GM21515 (cell line): ENCODE data around the gene CHCHD3.

ENCODE experiments used
- ATAC-seq: cut with Tn5 transposase; IDR thresholded peaks from one replicate; pipeline ENCODE4 v1.9.1; 2021; ENCODE audit not compliant: unreplicated experiment

Gene CHCHD3

GRCh38 chr7:133079296-133079695 lies 2.6 kb downstream of the CHCHD3 start:
- no peak for ATAC-seq

DNA sequence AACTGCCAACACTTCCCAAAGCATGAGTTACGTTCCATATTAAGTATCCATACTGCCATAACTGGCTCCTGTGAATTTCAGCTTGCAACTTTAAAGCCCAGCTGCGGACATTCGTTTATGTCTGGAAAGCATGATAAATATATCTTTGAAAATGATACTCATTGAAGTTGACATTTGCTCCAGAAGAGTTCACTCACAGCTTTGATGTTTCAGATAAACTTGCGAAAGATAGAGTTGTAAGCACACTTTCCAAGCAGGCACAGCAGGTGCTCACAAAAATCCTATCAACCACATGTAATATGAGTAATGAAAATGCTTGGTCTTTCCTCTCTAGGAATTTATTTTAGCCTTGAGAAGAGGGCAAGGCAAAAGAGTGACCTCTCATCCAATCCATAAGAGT lies 4.5 kb downstream of the CHCHD3 start:
- no peak for ATAC-seq

- no peak for ATAC-seq
Measured at GRCh38 chr7:133076142-133076541, 5.7 kb downstream of the CHCHD3 start.

DNA sequence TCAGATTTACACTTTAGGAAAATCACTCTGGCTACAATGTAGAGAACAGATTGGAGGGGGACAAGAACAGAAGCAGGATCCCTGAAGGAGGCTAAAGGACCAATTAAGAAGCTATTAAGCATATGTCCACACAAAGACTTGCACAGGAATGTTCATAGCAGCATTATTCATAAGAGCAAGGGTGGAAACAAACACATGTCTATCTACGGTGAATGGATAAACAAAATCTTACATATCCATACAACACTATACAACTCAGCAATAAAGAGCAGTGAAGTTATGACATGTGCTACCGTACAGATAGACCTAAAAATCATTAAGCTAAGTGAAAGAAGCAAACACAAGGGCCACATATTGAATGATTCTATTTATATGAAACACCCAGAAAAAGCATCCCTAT lies 10.4 kb downstream of the CHCHD3 start:
- ATAC-seq = no peak

GRCh38 chr7:133070562-133070961 lies 11.3 kb downstream of the CHCHD3 start:
- ATAC-seq = no peak

DNA sequence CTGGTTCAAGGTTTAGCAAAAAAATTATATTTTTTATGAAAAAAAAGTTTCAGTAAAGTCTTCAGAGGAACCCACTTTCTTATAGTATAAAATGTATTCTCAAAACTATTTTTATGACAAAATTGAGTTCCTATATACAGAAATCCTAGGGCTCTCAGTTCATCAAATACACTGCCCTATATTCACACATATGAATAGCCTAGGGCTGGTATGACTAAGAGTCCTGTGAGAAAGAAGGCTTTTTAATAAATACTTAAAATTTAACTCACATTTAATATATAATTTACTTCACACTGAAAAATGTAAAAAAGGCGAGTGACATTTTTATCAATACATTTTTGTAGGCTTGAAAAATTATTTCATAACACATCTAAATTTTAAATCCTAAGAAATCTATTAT lies 16.6 kb downstream of the CHCHD3 start:
- ATAC-seq = no peak

GRCh38 chr7:133064082-133064820 lies 17.6 kb downstream of the CHCHD3 start:
- ATAC-seq = no peak

DNA sequence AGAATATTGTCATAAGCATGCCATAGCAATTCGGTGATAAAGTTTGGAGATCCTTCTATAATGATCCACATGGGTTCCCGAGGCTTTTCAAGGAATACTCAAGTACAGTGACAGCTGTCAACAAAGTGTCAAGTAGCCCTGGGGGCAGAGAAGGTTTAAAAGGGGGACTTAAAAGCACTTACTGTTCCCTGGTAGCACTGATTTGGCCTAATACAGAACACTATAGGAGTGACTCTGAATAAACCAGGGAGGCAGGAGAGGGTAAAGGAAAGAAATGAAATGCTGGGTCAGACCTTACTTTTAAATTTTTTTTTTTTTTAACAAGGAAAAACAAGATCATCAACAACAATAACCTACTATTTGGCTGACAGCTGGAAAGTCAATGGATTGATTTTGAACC lies 20.1 kb downstream of the CHCHD3 start:
- ATAC-seq = no peak

- no peak for ATAC-seq
Measured at GRCh38 chr7:133061357-133061756, 20.5 kb downstream of the CHCHD3 start.

GRCh38 chr7:133060004-133060403 lies 21.9 kb downstream of the CHCHD3 start:
- no peak for ATAC-seq

GRCh38 chr7:133059263-133059662 lies 22.6 kb downstream of the CHCHD3 start:
- no peak for ATAC-seq

DNA sequence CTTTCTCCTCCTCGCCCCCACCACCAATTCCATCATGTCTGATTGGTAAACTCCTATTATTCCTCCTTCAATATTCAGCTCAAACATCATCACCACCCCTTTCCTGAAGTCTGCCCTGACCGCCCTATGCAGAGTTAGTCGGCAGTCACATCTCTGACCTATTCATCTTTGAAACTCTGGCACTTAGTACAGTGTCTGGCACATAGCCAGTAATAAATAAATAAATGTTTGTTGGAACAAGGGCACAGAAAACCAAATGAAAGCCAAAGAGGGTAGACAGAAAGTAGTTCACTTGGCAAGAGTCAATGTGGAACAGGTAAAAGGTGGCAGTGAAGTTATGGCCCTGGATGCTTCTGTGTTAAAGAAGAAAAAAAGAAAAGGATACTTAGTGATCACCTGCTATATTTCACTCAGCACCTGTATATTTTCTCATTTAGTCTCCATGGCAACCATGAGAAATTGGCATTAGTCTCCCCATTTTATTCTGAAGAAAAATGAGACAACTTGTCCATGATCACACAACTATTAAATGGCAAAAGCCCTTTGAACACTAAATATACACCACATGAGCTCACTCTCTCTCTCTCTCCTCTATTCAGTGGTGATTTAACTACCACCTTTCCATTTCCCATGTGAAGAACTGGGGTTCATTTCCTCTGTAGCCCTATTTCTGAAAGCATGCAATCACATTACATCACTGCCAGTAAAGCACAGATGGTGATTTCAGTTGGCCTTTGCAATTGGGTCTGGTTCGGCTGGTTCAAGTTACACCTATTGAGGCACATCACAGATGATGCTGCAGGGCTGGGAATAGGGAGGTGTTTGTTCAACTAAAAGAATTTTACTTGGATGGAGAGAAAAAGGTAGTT lies 25.3 kb downstream of the CHCHD3 start:
- no peak for ATAC-seq

GRCh38 chr7:133054162-133054840 lies 27.6 kb downstream of the CHCHD3 start:
- ATAC-seq = no peak

DNA sequence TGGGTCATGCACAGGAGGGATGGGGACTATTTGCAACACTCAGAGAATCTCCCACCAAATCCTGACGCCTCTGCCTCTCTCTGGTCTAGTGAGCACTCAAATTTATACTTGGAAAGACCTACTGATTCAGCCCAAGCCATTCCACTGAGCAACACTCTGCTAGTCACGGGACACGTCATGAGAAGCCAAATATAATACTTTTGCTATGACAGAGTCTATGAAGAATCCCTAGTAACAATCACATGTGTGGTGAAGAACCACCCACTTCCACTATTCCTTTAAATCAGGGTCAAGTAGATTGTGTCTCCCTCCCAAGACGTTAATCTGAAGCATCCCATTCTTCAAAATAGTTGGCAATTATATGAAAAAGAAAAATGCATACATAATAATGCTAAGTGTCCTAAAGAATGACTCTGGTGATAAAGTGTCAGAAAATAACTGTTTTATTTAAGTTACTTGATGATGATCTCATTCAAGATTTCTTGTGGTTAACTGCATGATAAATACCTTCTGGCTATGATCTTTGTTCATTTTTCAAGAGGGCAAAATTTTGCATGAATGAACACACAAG lies 28.5 kb downstream of the CHCHD3 start:
- no peak for ATAC-seq

DNA sequence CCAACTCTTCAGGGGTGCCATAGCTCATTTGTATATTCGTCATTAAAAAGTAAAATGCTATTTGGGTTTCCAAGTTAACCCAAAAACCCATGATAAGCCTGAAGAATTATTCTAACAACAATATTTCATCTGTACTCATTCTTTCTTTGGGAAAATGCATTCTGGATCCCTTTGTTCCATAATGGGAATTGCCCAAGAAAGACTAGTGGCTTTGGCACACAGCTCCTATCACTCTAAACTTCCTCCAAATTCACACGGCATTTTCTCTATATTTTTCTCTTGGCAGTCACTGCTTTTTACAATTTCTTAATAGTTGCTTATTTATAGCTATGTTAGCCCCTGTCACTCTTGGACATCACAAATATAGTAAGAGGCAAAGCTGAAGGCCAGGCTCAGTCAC lies 29.1 kb downstream of the CHCHD3 start:
- ATAC-seq = no peak

DNA sequence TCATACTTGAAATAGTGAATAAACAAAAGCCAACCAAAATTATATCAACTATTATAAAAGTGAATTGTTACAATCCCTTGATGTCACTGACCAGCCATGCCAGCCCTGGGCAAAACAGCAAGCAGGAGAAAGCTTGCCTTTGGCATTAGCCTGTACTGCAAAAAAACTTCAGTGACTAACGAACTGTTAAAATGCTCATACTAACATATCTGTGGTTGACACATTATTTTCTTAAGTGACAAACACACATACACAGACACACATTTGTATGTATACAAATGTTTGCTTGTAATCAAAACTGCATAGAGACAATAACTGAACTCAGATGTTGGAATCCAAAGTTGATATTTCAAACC lies 29.5 kb downstream of the CHCHD3 start:
- no peak for ATAC-seq

DNA sequence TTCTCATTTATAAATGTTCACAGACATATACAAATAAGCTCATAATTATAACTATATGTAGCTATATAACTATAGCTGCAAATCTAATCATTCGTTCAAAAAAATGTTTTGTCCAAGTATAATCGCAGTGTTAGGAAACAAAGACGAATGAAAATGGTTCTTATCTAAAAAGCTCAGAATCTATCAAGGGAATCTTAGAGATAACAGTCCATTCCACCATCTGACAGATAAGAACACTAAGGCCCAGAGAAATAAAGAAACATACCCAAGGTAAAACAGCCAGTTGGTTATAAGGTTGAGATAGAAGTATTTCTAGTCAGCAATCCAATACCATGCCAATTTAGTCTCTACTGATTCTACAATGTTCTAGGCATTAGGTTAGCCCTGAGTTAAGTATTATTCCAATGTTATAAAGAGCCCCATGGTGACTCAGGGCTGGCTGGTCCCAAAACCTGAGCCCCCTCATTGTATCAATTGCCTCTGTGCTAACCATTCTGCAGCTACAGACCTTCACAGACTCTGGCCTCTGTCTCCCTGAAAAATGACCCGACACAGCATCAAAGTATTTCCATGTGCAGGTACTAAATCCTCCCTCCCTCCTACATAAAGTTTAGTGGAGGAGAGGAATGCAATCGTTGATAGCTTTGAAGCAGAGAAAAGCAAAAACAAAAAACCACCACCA lies 30.0 kb downstream of the CHCHD3 start:
- ATAC-seq = no peak

DNA sequence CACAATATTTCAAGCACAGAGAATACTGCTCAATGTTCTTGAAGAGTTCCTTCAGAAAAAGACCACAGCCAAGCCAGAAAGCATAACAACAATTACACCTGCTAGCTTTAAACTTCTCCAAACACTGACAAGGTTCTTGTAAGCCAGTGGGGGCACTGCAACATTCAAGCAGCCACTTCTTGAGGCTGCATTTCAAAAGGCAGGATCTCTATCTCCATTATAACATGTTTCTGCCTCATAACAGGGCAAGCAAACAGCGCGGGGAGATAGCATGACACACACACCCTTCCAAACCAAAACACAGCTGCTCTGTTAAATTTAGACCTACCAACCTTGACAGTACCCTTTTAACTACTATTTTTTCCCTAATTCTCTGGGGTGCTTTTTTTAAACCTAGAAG lies 30.8 kb downstream of the CHCHD3 start:
- no peak for ATAC-seq

DNA sequence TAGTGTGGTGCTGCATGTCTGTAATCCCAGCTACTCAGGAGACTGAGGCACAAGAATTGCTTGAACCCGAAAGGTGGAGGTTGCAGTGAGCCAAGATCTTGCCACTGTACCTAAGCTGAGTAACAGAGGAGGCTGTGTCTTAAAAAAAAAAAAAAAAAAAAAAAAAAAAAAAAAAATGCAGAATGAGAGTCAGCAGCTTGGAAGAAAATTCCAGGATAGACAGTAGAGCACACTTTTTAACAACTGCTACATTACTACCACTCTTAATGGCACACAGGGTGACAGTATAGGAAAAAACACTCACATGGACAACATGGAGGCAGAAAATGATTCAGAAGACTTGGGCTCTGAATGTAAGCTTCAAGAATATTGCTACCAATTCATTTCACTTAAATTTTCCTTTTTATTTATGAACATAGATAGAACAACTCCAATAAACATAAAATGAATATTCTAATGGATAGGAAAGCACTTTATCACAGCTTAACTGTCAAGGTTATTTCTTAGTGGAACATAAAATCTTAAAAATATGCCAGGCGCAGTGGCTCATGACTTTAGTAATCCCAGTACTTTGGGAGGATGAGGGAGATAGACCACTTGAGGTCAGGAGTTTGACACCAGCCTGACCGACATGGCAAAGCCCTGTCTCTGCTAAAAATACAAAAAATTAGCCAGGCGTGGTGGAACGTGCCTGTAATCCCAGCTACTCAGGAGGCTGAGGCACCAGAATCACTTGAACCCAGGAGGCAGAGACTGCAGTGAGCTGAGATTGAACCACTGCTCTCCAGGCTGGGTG lies 31.5 kb downstream of the CHCHD3 start:
- no peak for ATAC-seq

DNA sequence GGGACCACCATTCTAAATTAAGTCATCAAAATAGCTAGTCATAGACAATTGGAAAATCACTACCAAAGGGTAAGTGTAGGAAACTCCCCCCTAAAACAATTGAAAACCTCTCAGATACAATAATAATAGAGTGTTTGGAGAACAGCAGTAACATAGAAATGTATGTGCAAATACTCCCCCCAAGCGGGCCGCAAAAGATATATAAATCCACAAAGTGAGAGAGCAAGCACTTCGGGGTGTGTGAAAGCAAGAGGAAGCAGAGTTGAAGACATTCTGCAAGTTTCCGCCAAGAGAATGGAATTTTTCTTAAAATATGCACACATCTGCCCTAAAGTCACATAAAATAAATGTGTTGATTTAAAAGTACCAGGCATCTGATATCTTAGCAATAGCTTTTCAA lies 33.3 kb downstream of the CHCHD3 start:
- no peak for ATAC-seq
